Mammary epithelial cell (primary cell): Measurements from ENCODE around the gene MIGA1.

Experiments
- CTCF ChIP-seq, 2 donors: IDR thresholded peaks in 1 of 2; conservative IDR thresholded peaks in 1 of 2; 2 replicates each; pipeline ENCODE4 v1.5.1; 2011 to 2012; ENCODE audit warnings: inconsistent platforms in 2 of 2, low read length in 2 of 2, mild to moderate bottlenecking in 2 of 2, control low read depth in 1 of 2, low read depth in 1 of 2; ENCODE audit not compliant: insufficient read depth in 1 of 2; ENCODE audit errors: extremely low read depth in 1 of 2
- EZH2 ChIP-seq: IDR thresholded peaks from 2 replicates; pipeline ENCODE4 v1.6.1; 2012; ENCODE audit warnings: low read length, inconsistent platforms, borderline replicate concordance

GRCh38 chr1:77783141-77783540, 3.7 kb downstream of the MIGA1 start:
- TF ChIP-seq CTCF (conservative IDR thresholded peaks at IDR 0.05 in 1 of 2, IDR thresholded peaks at IDR 0.05 in 1 of 2; ENCODE audit: extremely low read depth in 1 of 2, insufficient read depth in 1 of 2, low read depth in 1 of 2, low read length in 2 of 2) (no peak), EZH2 (no peak)
